Erythroblast (primary cell): ENCODE results near the gene MEOX2.

Experiments
- GATA1 ChIP-seq: IDR thresholded peaks from 2 replicates; pipeline ENCODE4 v1.6.1; 2011; ENCODE audit warnings: low read depth, mild to moderate bottlenecking, control low read depth, low read length, moderate library complexity
- POLR2A ChIP-seq: IDR thresholded peaks from 2 replicates; pipeline ENCODE4 v1.6.1; 2011; ENCODE audit warnings: mild to moderate bottlenecking, low read length

DNA sequence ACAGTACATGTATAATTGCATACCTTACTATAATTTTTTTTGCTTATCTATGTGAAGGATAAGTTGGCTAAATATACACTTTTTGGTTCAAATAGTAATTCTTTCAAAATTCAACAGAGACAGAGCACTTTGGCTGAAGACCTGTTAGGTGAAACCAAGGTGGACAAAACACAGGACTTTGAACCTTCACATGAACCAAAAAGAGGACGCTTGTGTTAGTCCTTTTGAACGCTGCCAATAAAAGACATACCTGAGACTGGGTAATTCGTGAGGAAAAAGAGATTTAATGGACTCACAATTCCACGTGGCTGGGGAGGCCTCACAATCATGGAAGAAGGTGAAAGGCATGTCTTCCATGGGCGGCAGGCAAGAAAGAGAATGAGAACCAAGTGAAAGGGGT is 120.0 kb downstream of the MEOX2 start:
- no peak for TF ChIP-seq POLR2A
- TF ChIP-seq GATA1: no peak
